Measurements from ENCODE around the gene NF1.
"Not testable (repeated sequence)": the region's sequence is repeated elsewhere in the genome, so short reads cannot be mapped to it uniquely, and the experiment has no call there.

The NF1 gene

DNA sequence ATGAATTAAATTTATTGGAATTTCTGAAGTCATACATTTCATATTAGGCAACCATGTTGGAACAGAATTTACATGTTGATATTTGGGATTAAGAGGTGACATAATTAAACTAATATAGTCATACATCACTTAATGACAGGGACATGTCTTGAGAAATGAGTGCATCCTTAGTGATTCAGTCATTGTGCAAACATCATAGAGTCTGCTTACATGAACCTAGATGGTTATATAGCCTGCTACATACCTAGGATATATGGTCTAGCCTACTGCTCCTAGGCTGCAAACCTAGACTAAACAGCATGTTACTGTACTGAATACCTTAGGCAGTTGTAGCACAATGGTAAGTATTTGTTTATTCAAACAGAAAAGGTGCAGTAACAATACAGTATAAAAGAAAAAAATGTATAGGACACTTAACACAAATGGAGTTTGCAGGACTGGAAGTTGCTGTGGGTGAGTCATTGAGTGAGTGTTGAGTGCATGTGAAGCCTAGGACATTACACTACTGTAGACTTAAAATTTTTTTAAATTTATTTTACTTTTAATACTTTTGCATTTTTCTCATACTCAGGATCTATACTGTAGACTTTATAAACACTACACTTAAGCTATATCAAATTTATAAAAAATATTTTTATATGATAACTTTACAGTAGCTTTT lies 116.7 kb downstream of the NF1 start:
- no peak for DNase-seq

- DNase-seq, result peak; percentile 49
These were observed 121.4 kb downstream of the NF1 start for GRCh38 chr17:31216031-31216751.

DNA sequence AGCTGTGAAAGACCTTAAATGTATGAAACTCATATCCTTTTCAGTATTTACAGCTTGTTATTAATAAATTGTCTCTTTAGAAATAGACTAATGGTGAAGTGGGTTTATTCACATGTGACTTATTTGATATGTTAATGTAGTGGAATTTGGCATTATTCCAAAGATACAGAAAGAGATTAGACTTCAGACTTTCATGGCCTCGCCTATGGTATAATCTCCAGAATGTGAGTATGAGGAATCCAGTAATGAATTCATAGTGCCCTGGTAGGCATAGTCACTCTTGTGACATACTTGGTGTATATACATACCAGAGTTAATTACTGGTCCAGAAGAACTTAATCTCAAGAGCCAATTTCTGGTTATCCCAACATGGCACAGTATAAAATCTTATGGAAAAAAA lies 129.6 kb downstream of the NF1 start:
- DNase-seq, result no peak

DNA sequence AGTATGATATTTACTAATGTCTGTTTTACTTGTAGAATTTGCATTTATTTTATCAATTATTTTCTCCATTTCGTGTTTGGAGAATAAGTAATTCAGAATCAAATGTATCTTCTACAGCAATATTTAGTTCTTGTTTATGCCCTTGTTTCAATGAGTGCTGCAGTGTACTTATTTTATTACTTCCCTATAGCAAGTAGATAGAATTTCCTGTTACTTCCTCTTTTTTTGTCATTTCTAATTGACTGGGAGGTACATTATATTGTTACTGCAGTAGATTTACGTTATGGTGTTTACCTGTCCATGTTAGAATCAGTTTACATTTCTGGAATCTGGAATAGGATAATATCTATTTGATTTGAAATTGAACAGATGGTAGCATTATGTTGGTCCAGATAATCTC lies 131.1 kb downstream of the NF1 start:
- no peak for DNase-seq

DNA sequence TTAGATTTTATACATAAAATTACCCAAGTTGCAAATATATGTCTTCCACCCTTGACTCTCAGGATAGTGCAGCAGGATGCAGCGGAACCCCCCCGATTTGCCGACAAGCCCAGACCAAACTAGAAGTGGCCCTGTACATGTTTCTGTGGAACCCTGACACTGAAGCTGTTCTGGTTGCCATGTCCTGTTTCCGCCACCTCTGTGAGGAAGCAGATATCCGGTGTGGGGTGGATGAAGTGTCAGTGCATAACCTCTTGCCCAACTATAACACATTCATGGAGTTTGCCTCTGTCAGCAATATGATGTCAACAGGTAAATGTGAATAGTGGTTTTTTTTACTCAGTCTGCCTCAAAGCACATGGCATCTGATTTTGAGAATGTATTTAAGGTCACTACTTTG lies 131.6 kb downstream of the NF1 start:
- no peak for DNase-seq

- DNase-seq, result no peak
These were observed 132.2 kb downstream of the NF1 start for GRCh38 chr17:31226950-31227349.

DNA sequence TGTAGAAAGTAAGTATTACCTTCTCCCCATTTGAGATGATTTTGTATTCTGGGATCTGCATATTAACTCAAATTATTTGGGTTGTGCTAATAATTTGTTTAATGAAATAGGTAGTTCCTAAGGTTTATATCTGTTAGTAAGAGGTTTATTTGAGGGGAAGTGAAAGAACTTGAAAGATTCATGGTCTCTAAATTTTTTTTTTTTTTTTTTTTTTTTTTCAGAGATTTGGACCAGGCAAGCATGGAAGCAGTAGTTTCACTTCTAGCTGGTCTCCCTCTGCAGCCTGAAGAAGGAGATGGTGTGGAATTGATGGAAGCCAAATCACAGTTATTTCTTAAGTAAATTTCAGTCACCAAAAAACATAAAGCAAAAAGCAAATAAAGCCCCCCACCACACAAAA lies 137.1 kb downstream of the NF1 start:
- DNase-seq, result no peak

- no peak for DNase-seq
These were observed 140.3 kb downstream of the NF1 start for GRCh38 chr17:31235110-31235509.

GRCh38 chr17:31236137-31236536 lies 141.4 kb downstream of the NF1 start:
- DNase-seq, result no peak

DNA sequence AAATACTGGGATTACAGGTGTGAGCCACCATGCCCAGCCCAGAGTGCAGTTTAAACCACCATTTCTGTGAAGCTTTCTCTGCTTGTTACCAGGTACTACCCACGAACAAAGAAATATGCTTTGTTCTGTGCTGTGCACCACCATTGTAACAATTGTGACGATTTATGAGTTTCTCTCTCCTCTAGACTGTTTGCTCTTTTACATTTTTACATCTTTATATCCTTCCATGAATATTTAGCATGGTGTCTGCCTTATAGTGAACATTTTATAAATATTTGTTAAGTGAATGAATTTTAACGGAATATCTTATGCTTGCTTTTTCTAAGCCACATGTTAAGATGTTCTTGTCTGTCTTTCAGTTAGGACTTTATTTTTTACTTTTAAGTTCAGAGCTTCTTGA lies 141.9 kb downstream of the NF1 start:
- no peak for DNase-seq

- DNase-seq, result no peak
These were observed 146.3 kb downstream of the NF1 start for GRCh38 chr17:31241116-31241515.

DNA sequence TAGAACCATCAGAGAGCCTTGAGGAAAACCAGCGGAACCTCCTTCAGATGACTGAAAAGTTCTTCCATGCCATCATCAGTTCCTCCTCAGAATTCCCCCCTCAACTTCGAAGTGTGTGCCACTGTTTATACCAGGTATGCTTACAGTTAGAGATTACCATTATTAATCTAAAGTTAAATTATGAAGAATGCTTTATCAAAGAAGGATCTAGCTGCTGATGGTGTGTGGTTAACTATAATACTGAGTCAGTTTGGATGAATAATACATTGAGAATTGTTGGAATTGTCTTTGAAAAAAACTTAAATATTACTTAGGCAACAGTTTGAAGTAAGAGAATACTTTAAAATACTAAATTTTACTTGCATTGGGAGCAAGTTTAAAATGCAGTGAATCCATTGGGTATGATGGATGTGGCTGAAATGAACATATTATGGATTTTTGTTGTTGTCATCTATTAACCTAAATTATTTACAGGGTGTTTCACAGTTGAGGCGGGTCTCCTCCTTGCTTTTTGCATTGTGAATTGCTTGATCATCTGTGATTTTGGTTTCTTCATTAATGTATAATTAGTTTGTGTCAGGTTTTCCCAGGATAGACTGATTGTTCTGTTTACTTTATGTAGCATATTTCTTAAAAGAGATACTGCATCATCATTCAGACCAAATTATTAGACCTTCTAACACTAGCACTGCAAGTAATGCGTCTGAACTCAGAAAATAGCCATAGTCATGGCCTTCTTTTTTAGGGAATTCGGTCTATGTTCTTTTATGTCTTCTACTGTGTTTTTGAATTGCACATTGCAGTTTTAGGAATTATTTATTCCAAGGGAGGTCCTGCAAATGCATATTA lies 154.4 kb downstream of the NF1 start:
- no peak for DNase-seq

DNA sequence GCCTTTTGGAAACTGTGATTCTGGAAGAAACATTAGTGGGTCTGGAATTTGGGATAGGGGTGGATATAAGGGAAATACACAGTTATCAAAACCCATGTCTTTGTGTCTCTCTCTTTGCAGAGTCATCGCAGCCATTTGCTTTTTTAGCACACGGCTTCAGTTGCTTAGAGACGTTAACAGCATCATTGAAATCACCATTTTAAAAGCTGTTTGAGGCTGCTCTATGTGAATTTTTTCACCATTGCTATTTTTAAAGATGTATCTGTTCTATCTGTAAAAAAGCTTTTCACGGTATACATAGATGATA lies 155.0 kb downstream of the NF1 start:
- no peak for DNase-seq

GRCh38 chr17:31250229-31250628 lies 155.5 kb downstream of the NF1 start:
- DNase-seq, result no peak

DNA sequence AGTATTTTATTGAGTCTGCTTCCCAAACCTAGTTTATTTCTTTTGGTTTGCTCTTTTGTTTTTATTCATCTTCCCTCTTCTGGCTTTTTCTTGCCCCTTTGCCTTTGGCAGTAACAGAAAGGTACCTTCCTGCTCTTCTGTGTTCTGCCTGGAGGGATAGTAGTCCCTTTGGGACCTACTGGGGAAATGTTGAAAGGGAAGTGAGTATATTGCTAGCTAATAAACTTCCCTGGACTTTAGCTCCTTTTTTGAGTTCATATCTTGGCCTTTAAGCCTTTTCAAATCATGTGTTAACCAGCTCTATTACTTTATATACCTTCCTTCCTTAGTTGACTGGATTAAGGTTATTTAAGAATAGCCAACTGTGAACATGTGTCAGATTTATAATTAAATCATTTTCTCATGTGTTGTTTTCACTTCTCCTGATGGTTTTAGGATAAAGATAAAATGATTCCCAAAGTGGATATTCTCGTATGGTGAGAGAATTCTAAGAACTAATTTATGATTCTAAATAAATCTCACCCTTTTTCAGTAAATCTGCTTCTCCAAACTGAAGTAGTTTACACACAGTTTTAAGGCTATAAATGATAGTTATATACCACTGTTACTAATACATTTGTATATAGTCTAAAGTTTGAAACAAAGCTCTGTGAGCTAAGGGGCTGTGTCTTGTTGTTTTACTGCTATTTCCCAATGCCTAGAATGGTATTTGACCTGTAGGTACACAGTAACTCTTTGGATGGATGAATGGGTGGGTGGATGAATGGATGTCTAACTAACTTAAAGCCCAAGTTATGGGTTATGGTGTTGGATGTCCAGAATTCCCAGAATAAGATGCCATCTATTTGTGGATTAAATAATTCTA lies 156.6 kb downstream of the NF1 start:
- no peak for DNase-seq

GRCh38 chr17:31251970-31252328 lies 157.2 kb downstream of the NF1 start:
- DNase-seq, result no peak

DNA sequence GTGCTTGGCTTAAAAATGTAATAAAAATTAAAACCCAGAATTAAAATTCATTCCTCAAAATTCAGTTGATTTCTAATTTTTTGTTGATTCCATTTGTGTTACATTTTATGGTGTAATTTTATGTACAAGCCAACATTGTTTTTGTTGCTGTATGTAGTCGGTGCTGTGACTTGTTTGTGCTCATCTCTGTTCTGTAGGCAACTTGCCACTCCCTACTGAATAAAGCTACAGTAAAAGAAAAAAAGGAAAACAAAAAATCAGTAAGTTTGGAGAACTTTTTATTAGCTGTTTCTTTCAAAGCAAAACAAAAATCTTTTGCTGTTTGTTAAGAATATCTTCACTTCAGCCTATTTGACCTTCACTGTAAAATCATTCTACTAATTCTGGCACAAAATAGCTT lies 158.0 kb downstream of the NF1 start:
- no peak for DNase-seq

DNA sequence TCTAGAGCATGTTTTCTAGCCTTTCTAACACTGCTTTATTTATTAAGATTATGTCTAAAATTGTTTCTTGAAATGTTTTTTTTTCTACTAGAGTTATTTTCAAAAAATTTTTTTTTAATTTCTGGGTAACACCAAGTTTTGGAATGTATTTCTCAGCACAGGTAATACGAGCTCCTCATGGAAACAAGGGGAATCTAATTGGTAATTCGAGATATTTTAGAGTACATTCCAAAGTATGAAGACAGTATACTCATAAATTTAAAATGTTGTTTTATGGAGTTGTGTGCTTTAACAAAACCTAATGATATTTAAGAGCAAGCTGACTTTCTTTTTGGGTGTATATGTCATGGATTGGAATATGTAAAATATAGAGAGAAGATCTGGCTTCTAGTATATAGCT lies 159.9 kb downstream of the NF1 start:
- no peak for DNase-seq

DNA sequence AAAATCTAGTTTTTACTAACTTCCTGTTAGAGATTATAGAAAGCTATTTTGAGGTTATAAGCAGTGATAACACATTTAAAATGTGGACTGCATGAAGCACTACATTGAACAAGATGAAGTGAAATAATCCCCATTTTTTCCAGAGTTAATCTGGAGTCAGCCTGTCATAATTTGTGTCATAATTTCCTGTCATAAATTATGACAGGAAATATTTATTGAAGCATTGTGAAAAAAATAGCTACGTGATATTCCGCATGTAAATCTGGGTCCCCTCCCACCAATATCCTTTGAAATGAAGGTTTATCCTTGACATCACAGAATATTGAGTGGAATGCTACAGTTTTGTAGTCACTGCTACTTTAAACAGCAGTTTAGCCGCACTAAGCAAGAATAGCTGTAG lies 162.2 kb downstream of the NF1 start:
- no peak for DNase-seq

- no peak for DNase-seq
These were observed 165.4 kb downstream of the NF1 start for GRCh38 chr17:31260151-31260550.

DNA sequence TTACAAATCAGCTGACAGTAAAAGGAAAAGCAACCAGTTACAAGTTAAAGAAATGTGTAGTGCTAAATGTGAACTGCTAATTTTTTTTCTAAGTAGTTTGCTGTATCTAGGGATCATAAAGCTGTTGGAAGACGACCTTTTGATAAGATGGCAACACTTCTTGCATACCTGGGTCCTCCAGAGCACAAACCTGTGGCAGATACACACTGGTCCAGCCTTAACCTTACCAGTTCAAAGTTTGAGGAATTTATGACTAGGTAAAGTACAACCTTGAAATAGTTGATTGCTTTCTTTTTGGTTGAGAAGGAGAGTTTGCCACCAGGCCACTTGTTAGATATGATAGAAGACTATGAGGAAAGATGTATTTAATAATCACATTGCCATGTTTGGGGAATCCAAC lies 166.8 kb downstream of the NF1 start:
- no peak for DNase-seq

- DNase-seq, result not testable (repeated sequence)
These were observed 168.1 kb downstream of the NF1 start for GRCh38 chr17:31262923-31263322.

GRCh38 chr17:31266042-31266441 lies 171.3 kb downstream of the NF1 start:
- peak; percentile 30 for DNase-seq
